Medulla oblongata (tissue), 1 donor: Measurements from ENCODE around the gene KCNT2.
"Not testable (repeated sequence)": the region's sequence is repeated elsewhere in the genome, so short reads cannot be mapped to it uniquely, and the experiment has no call there.

Experiments used
- DNase-seq: peaks from one replicate; pipeline ENCODE4 v3.0.0-alpha.2; 2015; ENCODE audit errors: extremely low spot score

Gene KCNT2

DNA sequence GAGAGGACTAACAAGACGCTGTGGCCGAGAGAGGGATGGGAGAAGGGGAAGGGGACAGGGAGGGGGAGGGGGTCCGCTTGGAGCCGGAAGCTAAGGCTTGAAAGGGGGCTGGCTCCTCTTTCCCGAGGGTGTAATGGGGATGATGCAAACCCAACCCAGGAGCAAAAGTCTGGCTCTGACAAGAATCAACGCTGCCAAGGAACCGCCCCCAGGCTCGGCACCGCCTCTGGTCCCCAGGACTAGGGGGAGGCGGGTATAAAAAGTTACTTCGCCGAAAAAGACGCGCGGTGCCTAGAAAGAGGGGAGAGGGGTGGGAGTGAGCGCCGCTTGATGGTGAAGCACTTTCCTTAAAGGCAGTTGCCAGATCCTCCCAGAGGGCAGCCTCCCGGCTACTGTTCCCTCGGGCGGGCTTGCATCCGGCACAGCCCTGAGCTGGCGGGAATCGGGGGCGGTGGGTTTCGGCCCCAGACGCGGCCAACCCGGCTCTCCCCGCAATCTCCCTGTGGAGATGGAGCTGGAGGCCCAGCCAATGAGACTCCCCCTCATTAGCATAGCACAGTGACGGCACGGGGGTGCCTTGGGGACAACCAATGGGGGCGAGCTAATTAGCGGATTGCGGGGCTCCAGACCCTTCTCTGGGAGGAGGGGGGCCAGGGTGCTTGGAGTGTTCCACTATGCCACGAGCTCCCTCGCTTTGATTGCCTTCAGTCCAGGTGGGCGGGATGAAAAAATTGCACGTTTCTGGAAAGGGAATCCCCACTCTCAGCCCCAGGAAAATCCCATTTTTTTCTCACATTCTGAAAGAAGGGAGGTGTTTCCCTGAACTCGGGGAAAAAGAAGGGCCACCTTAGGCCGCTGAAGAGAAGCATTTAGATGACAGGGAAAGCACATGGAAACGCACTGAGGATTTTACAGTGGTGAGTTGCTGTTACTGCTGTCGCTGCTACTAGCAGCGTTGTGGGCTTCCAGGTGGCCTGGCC, at the start of gene KCNT2:
Gene KCNT2 (minus strand): TSS at position 51 of the 980 bp plus-strand sequence. CDS start 131 bp downstream, outside the sequence.
- DNase-seq, result peak; percentile 38

DNA sequence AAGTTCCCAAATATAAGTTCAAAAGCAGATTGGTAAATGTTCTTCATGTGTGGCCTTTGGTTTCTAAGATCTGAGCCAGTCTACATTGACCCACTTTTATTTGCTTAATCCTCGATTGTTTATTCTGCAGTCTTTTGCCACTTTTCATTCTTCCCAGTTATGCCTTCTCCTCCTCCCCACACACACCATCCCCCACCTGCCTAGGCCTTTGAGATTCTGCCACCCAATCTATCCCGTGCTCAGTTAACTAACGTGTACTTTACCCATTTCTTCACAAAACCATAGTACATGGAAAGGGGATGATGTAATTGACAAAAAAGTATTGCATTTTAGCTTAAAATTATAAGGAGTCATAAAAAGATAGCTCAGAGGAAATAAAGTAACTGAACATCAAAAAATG, 47.3 kb upstream of the KCNT2 start:
- DNase-seq, result no peak

DNA sequence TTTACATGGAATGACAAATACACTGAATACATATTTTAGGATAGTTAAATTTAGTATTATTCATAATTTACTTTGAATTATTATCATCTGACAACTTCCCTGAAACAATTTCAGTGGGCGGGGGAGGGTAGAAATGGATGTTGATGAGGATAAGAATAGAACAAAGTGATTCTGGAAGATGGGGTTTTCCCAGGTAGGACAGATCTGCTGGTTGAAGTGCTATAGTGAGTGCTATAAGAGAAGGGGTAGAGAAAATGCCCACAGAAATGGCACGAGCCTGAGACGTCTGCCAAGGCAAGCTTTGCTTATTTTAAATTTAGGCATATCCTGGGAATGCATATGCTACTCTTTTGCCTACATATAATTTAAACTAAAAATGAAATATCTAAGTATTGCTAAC, 46.8 kb upstream of the KCNT2 start:
- no peak for DNase-seq

DNA sequence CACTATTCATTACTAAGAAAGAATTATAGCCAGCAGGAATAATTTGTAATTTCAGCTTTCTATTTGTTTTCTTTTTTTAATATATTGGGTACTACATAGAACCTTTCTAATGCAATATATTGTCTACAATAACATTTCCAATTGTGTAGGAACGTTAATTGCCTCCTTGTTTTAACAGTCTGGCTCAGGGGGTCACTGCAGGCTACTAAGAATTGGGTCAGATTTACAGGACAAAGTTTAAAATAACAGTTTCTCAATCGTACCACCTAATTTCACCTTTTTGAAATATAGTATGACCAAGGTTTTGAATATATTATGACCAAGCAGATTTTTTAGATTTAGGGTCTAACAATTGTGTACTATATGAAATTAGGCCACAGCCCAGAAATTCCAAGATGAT, 46.0 kb upstream of the KCNT2 start:
- no peak for DNase-seq

DNA sequence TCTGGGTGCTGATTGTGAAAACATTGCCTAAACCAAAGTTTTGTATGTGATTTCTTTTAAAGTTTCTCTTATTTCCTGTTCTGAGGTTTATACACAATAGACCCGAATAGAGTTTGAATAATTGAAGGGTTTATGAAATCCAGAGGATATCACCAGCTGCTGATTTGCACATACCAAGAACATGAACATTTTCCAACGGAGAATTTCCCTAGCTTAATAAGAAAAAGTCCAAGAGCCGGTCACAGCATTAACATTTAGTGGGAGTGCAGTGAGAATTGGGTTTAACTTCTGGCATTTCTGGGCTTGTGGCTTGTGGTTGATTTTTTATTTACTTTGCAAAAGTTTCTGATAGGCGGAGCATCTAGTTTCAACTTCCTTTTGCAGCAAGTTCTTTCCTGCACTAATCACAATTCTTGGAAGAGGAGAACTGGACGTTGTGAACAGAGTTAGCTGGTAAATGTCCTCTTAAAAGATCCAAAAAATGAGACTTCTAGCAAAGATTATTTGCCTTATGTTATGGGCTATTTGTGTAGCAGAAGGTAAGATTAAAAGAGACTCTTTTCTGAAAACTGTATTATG, 43.5 kb upstream of the KCNT2 start, which contains the start of gene CFH:
Gene CFH (plus strand): TSS at position 407 of the 579 bp plus-strand sequence. CDS start 75 bp downstream, at position 482.
- DNase-seq, result no peak

DNA sequence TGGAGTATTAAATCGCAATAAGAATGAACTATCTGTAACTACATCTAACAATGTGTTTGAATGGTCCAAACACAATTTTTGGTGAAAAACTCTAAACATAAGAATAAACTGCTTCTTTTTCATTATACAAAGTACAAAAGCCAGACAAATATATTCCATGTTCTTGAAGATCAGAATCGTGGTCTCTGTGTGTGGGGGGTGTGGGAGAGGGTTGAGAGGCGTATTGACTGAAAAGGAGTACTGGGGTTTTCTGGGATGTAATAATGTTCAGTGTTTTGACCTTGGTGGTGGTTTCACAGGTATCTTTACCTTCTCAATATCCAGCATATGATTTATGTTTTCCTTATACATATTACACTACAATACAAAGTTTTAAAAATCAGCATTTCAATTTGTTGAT, 42.8 kb upstream of the KCNT2 start:
- no peak for DNase-seq

DNA sequence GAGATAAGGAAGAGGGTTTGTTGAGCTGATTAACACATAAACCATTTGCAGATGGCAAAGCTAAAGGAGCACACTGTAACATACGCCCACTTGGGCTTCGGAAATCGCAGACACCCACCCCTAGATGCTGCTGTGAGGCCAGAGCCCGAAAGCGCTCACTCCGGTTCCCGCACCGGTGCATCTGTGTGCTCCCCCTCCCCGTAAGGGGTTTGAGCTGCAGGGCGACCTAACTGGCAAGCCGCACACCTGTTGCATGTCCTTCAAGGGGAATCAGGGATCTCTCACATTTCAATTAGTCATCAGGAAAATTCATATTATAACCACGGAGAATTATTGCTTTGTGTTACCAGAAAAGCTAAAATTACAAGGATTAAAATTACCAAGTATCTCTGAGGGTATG, 42.2 kb upstream of the KCNT2 start:
- DNase-seq, result no peak

DNA sequence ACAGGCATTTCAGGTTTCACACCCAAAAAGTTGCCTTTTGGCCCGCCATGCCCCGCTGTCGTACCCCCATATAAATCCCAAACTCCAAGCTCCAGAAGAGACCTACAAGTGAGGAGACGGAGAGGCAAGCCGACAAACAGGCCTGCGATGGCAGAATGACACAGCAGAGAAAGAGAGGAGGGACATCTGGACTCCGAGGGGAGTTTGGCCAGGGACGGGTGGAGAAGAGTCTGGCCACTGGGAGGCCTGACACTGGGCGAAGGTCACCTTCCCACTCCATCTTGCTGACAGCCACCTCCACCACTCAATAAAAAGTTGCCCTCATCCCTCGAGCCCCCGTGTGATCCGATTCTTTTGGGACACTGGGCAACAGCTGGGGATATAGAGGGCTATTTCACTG, 41.8 kb upstream of the KCNT2 start:
- no peak for DNase-seq

DNA sequence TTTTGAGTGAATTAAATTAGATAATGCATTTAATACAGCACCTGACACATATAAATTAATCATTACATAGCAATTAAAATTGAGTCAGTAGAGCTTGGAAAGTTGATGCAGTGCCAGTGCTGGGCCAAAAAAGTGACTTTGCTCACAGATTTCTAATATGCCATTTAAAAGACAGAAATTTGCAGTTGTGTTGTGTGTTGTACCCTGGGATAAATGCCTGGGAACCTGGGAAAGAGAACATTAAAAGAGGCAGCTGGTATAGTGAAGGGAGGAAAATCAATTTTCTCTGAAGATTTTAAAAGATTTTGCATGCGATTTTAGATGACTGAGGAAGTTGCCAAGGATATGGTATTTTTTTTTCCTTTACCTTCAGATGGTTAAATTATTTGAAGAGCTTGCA, 32.7 kb upstream of the KCNT2 start:
- DNase-seq, result no peak

DNA sequence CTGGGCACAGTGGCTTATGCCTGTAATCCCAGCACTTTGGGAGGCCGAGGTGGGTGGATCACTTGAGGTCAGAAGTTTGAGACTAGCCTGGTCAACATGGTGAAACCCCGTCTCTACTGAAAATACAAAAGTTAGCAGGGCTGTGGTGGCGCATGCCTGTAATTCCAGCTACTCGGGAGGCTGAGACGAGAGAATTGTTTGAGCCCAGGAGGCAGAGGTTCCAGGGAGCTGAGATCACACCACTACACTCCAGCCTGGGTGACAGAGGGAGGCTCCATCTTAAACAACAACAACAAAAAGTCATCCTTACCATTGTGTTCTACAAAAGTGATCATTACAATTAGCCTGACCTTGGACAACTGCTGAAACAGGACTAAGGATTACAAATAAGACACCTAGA, 31.1 kb upstream of the KCNT2 start:
- DNase-seq, result not testable (repeated sequence)

DNA sequence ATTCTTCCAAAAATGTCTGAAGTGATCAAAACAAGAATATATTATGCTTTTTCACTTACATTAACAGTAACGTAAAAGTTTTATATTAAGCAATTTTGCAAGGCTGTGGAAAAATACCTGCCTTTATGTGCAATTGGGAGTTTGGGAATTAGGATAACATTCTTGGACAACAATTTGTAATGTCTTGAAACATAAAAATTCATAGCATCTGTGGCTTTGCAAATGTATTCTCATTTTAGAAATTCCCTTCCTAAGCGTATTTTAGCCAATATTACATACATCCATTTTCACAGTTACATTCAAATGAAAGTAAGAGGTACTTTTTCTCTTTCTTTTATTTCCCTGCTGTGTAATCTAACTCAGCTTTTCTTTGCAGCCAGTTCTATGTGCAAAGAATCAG, 30.2 kb upstream of the KCNT2 start:
- DNase-seq, result no peak

DNA sequence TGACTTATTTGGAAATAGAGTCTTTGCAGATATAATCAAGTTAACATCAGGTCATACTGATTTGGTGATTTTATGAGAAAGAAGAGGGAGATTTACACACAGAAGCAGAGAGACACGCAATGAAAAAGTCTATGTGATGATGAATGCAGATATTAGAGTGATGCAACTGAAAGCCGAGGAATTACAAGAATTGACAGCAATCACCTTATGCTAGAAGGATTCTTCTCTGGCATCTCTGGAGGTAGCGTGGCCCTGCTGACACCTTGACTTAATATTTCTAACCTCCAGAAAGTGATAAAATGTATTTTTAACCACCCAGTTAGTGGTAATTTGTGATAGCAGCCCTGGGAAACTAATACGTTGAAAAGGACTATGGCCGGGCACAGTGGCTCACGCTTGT, 29.4 kb upstream of the KCNT2 start:
- DNase-seq, result no peak

DNA sequence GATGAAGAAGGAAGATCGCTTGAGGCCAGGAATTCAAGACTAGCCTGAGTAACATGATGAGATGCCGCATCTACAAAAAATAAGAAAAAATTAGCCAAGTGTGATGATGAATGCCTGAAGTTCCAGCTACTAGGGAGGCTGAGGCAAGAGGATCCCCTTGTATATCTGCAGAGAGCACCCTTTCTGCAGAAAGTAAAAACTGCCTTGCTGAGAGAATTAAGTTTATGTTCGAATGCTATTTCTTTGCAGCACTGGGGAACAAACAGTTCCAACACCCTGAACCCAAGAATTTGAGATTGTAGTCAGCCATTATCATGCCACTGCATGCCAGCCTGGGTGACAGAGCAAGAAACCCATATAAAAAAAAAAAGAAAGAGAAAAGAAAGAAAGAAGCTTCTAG, 20.6 kb upstream of the KCNT2 start:
- no peak for DNase-seq

DNA sequence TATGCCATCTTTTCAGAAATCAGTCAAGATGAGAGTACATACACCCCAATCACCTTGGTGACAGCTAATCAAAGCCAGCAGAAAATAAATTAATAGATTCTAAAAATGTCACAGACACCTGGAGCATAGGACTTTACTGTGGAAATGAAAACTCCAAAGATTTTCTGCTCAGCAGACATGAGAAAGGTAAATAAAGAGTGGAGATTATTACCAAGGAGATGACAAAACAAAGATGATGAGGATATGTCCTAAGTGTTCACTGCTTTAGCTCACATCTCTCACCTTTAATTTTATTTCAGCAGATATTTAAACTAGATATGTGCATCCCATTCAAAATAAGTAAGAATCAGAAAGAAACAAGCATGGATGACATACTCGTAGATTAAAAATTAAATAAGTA, 14.8 kb upstream of the KCNT2 start:
- DNase-seq, result no peak

DNA sequence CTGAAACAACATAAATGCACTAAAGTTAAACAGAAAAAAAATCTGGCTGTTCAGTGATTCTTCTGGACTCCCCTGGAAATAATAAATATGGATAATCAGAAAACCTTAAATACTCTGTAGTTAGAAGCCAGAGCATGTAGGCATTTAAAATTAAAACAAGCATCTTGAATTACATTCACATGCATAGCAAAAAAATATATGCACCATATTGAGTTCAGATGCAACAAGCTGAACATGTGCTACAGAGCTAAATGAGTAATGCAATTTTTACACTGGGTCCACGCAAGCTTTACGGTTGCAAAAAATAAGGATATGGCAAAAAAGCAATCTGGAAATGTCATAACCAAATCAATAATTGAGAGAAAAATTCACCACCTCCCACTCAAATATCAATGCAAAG, 11.5 kb upstream of the KCNT2 start:
- no peak for DNase-seq

DNA sequence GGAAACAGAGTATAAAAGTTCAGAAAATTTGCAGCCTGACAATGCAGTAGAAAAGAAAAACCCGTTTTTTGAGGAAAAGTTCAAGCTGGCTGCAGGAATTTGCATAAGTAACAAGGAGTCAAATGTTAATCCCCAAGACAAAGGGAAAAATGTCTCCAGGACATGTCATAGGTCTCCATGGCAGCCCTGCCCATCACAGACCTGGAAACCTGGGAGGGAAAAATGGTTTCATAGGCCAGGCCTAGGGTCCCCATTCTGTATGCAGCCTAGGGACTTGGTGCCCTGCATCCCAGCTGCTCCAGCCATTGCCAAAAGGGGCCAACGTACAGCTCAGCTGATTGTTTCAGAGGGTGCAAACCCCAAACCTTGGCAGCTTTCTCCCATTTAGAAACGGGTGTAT, 3.6 kb upstream of the KCNT2 start:
- no peak for DNase-seq

DNA sequence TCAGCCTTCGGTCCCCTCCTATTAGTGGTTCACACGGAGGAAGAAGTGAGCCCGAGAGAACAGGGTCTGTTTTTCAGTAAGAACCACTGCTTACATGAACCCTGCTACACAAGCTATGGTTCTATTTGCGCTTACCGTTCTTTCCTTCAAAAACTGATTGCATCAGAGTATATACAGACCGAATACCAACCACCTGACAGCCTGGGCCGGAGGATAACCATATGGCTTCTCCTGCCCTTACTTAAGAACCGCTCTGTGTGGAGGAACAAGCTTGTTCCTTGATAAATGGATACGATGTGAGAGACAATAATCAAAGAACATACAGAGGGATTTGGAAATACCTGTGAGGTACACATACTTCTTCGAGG, 1.1 kb upstream of the KCNT2 start:
- no peak for DNase-seq

DNA sequence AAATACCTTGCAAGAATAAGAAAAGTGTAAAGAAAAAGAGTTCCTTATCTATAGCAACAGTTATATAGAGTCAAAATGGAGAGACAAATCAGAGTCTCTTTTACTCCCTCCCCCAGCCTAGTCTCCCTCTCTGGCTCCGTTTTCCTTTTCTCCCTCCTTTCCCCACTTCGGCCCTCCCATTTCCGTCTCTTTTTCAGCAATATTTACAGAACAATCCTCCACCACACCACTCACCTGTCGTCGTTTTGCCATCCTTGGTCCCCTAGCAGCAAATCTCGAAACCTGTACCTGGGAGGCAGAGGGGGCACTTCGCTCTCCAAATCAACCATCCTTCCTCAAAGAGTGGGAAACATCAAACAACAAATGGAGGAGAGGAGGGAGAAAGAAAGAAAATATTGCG, 259 bp downstream of the KCNT2 start:
- DNase-seq, result no peak

DNA sequence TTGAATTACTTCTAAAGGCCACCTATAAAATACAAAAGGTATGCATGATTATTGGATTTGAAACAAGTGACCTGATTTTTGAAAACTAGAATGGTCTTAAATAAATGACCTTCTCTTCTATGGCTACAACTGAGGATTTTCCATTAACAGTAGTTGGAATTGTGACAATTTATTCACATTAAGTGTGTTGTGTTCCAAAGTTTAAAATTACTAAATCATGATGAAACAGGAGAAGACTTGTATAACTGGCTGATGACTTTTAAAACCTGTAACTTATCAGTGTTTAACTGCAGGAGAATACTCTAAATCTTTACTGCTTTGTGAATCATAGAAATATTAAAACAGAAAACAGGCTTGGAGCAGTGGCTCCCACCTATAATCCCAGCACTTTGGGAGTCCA, 4.6 kb downstream of the KCNT2 start:
- DNase-seq, result no peak

DNA sequence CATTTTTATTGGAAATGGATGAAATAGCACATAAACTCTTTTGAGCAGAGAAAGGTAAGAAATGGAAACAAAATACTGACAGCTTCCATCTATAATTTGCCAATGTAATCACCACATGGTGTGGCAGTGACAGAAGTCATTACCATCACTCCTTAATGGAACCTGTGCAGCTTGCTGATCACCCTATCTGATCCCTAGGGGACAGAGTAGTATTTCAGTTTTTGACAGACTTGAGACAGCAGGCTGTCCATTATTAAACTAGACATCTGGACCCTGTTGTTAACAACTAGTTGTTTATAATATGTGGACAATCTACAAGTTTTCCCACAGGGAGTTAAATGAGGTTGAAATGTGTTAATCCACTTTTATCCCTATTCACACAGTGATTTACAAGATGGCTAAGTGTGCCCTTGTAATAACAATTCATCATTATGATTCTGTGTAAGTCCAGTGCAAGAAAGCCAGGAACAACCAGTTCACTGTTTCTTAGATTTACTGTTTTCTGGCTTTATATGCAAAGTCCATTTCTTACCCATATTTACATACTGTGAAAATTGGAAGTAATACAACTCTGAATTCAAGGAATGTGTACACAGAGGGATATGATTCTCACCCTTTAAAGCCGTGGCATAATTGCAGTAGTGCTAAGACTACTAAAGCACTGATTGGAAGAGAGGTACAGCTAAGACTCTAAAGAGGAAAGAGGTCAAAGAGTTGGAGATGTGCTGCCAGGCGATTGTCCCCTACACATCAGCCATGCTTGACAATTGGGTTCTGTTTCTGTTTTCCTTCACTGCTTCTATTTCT, 9.1 kb downstream of the KCNT2 start:
- DNase-seq, result no peak

DNA sequence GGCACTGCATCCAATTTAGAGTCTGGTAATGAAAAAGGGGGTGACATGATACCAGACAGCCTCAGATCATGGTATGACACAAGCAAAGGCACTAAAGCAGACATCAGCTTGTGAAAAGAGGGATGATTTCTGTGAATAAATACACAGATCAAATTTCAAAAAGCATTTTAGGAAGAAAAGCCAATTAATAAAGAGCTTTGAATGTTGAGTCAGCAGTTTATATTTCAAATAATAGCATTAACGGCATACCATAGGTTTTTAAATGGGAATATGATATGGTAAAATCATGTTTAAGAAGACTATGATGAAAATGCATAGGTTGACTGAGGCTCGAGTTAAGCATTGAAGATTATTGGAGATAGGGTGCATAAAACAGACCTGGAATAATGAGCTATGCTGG, 13.5 kb downstream of the KCNT2 start:
- DNase-seq, result no peak

DNA sequence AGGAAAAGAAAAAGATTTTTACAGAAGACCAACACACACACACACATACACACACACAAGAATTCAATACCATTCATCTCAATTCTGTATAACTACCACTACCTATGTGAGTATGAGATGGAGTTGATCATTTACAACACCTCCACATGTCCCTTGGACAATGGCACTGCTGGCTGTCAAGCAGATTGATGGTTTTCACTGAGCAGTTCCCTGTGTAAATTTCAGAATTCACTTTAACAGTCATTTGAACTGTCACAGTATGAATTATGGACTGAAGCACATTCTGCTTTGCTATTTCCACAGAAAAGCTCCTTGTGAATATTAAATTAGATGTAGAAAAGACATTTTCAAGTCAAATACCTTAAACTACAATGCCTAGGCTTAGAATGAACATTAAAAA, 14.3 kb downstream of the KCNT2 start:
- DNase-seq, result no peak
